WTC11 (cell line): ENCODE measurements around the gene SNX21. TPM values are rescaled to one million over a fixed set of nuclear protein-coding genes. Genes with fewer than 3 reads are reported as not detected.

Experiments
- ATAC-seq: fragments of 200-7000 bp; cut with Tn5 transposase; 2 replicates; pipeline ENCODE4 v1.10.0; 2021; ENCODE audit warnings: mild to moderate bottlenecking, moderate library complexity
- CTCF ChIA-PET: fragments of 300-600 bp; sonication (Branson Sonifier 250); formaldehyde crosslinking; loops from one replicate; lab custom pipeline; 2021; ENCODE audit warnings: antibody characterized with exemption; lab: Charles Lee
- POLR2A ChIA-PET: fragments of 350-600 bp; sonication (Branson Sonifier 250); formaldehyde crosslinking; loops from one replicate; lab custom pipeline; 2021; ENCODE audit warnings: antibody characterized with exemption; lab: Charles Lee
- DNase-seq: peaks from one replicate; pipeline ENCODE4 v3.0.0; 2021; ENCODE audit warnings: low spot score
- H3K27ac Mint-ChIP-seq: 2 replicates; pipeline ENCODE4 v1.8.0; 2021; ENCODE audit warnings: mixed read lengths
- H3K27me3 Mint-ChIP-seq: 2 replicates; pipeline ENCODE4 v1.8.0; 2021; ENCODE audit warnings: low read depth, mild to moderate bottlenecking, moderate library complexity, mixed read lengths
- H3K36me3 Mint-ChIP-seq: 2 replicates; pipeline ENCODE4 v1.8.0; 2021; ENCODE audit warnings: mixed read lengths
- H3K4me1 Mint-ChIP-seq: 2 replicates; pipeline ENCODE4 v1.8.0; 2022; ENCODE audit warnings: mixed read lengths
- H3K4me3 Mint-ChIP-seq: 2 replicates; pipeline ENCODE4 v1.8.0; 2021; ENCODE audit warnings: mild to moderate bottlenecking, moderate library complexity, mixed read lengths
- H3K9me3 Mint-ChIP-seq: 2 replicates; pipeline ENCODE4 v1.8.0; 2021; ENCODE audit warnings: mixed read lengths
- CTCF ChIP-seq: fragments of 200-600 bp; IDR thresholded peaks from 2 replicates; pipeline ENCODE4 v1.8.0; 2022; ENCODE audit warnings: antibody characterized with exemption
- GABPB1 ChIP-seq: sonication (generic); formaldehyde crosslinking; IDR thresholded peaks from 2 replicates; pipeline ENCODE4 v1.8.1; 2023; ENCODE audit warnings: mild to moderate bottlenecking, missing genetic modification reagents
- IRF2 ChIP-seq: sonication (generic); formaldehyde crosslinking; IDR thresholded peaks from 2 replicates; pipeline ENCODE4 v1.8.0; 2022; ENCODE audit warnings: low read depth, missing genetic modification reagents, borderline replicate concordance
- JAZF1 ChIP-seq: fragments of 250-450 bp; sonication (Bioruptor Pico); IDR thresholded peaks from 2 replicates; pipeline ENCODE4 v1.9.0; 2021; ENCODE audit warnings: moderate library complexity, mild to moderate bottlenecking, inconsistent platforms
- NFYB ChIP-seq: sonication (generic); formaldehyde crosslinking; conservative IDR thresholded peaks from 2 replicates; pipeline ENCODE4 v1.8.0; 2022; ENCODE audit warnings: low read depth, missing genetic modification reagents
- NR2C2 ChIP-seq: sonication (generic); formaldehyde crosslinking; IDR thresholded peaks from 2 replicates; pipeline ENCODE4 v1.8.0; 2022; ENCODE audit warnings: mild to moderate bottlenecking, missing genetic modification reagents
- TEAD1 ChIP-seq: sonication (generic); formaldehyde crosslinking; IDR thresholded peaks from 2 replicates; pipeline ENCODE4 v1.8.0; 2022; ENCODE audit warnings: mild to moderate bottlenecking, missing genetic modification reagents
- total RNA-seq: library from RNA; stranded (reverse); gene quantifications from 3 replicates; pipeline ENCODE4 v1.2.3, GENCODE V29; 2021
- TF ChIP-seq, protein P1 (sequence below): sonication (generic); formaldehyde crosslinking; IDR thresholded peaks from 2 replicates; pipeline ENCODE4 v1.8.0; 2022; ENCODE audit warnings: missing genetic modification reagents
- TF ChIP-seq, protein P2 (sequence below): fragments of 250-450 bp; sonication (Bioruptor Pico); IDR thresholded peaks from 2 replicates; pipeline ENCODE4 v1.9.0; 2021; ENCODE audit warnings: mild to moderate bottlenecking, borderline replicate concordance
- TF ChIP-seq, protein P3 (sequence below): sonication (generic); formaldehyde crosslinking; IDR thresholded peaks from 2 replicates; pipeline ENCODE4 v1.8.0; 2022; ENCODE audit warnings: mild to moderate bottlenecking, missing genetic modification reagents

SNX21 gene
- total RNA-seq, 1 experiment from 2014 or later = 17.9 TPM

- DNase-seq = no peak
- POLR2A ChIA-PET = no interaction called here
- TF ChIP-seq, protein P1, sequence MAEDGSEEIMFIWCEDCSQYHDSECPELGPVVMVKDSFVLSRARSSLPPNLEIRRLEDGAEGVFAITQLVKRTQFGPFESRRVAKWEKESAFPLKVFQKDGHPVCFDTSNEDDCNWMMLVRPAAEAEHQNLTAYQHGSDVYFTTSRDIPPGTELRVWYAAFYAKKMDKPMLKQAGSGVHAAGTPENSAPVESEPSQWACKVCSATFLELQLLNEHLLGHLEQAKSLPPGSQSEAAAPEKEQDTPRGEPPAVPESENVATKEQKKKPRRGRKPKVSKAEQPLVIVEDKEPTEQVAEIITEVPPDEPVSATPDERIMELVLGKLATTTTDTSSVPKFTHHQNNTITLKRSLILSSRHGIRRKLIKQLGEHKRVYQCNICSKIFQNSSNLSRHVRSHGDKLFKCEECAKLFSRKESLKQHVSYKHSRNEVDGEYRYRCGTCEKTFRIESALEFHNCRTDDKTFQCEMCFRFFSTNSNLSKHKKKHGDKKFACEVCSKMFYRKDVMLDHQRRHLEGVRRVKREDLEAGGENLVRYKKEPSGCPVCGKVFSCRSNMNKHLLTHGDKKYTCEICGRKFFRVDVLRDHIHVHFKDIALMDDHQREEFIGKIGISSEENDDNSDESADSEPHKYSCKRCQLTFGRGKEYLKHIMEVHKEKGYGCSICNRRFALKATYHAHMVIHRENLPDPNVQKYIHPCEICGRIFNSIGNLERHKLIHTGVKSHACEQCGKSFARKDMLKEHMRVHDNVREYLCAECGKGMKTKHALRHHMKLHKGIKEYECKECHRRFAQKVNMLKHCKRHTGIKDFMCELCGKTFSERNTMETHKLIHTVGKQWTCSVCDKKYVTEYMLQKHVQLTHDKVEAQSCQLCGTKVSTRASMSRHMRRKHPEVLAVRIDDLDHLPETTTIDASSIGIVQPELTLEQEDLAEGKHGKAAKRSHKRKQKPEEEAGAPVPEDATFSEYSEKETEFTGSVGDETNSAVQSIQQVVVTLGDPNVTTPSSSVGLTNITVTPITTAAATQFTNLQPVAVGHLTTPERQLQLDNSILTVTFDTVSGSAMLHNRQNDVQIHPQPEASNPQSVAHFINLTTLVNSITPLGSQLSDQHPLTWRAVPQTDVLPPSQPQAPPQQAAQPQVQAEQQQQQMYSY (CRISPR knock-in tag) = no peak
- TF ChIP-seq, all 79 proteins: peak for 0
- peaks cover 5% of the 10 kb centered on the region; the same call in 1 of the 2 replicates for H3K36me3 Mint-ChIP-seq
- no peak for ATAC-seq
- no peaks in the 10 kb centered on the region for H3K4me1 Mint-ChIP-seq
- H3K27me3 Mint-ChIP-seq = no peaks in the 10 kb centered on the region
- peaks cover 4% of the 10 kb centered on the region; the same call in 1 of the 2 replicates for H3K9me3 Mint-ChIP-seq
- H3K27ac Mint-ChIP-seq = no peak overlapping the region
- H3K4me3 Mint-ChIP-seq = no peak overlapping the region
- CTCF ChIA-PET = interaction anchor here (0.9 to 1.5 kb wide), 2 partner anchors 16 to 95 kb away, joined by 3 to 4 read pairs; no protein-coding TSS in a partner anchor
These were observed 41.0 kb downstream of the SNX21 start for GRCh38 chr20:45874576-45874975.

DNA sequence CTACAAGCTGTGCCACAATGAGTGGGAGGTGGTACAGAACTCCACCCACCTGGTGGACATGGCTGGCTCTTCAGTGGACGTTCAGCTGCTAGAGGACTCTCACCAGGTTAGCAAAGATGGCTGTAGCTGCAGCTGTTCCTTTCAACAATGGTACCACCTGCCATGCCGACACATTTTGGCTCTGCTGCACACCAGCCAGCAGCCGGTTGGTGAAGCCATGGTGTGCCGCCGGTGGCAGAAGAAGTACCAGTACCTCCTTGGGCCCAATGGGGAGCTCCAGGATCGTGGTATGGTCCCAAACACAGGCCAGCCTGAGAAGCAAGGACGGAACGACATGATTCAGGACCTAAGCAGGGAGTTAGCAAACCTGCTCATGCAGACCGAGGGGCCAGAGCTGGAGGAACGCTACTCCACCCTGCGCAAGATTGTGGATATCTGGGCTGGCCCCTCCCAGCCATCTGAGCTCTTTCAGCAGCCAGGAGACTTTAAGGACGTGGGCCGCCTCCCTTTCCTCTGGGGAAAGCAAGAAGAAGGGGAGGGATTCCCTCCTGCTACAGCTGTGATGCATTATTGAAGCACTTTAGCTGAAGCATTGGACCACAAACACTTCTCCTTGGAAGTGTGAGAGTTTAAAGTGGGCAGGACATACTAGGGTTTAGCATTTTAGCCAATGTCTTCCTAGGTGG is 44.6 kb downstream of the SNX21 start:
- DNase-seq = no peak
- Mint-ChIP-seq H3K4me1 (peaks cover 13% of the 10 kb centered on the region), H3K9me3 (peaks cover 4% of the 10 kb centered on the region; the same call in 1 of the 2 replicates), H3K27ac (no peak overlapping the region), H3K36me3 (peaks cover 21% of the 10 kb centered on the region), H3K4me3 (no peak overlapping the region), H3K27me3 (no peaks in the 10 kb centered on the region)
- ATAC-seq = no peak
- CTCF ChIA-PET = interaction anchor here (0.6 kb wide), 1 partner anchor 124 kb away, joined by 3 read pairs; no protein-coding TSS in a partner anchor
- TF ChIP-seq JAZF1 (CRISPR knock-in tag) (no peak), CTCF (no peak)
- POLR2A ChIA-PET = no interaction called here

GRCh38 chr20:45880988-45881788 is 47.6 kb downstream of the SNX21 start, which contains the start of gene ZSWIM1:
TSS of gene ZSWIM1 (plus strand) at chr20:45881227. CDS start at chr20:45882593, 1,366 bp downstream.
- POLR2A ChIA-PET = interaction anchor here (0.6 to 2.1 kb wide), 10 partner anchors 9 to 64 kb away, joined by 3 to 14 read pairs (median 4); partner anchors contain the start of genes ACOT8, PLTP and ZSWIM3
- peaks cover 30% of the 10 kb centered on the region for H3K36me3 Mint-ChIP-seq
- CTCF ChIA-PET = interaction anchor here (0.5 to 2.5 kb wide), 16 partner anchors 9 to 141 kb away, joined by 3 to 38 read pairs (median 5); partner anchors contain the start of genes CTSA, NEURL2, PCIF1 and SNX21

More at GRCh38 chr20:45880988-45881788, 47.6 kb downstream of the SNX21 start, which contains the start of gene ZSWIM1:
- Mint-ChIP-seq H3K4me1 (peaks cover 13% of the 10 kb centered on the region), H3K27me3 (no peaks in the 10 kb centered on the region), H3K4me3 (peak within 1 kb of the TSS; percentile 98), H3K9me3 (no peaks in the 10 kb centered on the region)
- TF ChIP-seq NR2C2 (CRISPR knock-in tag) = peak; percentile 49; the same call in 1 of the 2 replicates
- peak; percentile 97 for TF ChIP-seq NFYB (CRISPR knock-in tag)
- no peak for TF ChIP-seq IRF2 (CRISPR knock-in tag)
- peak; percentile 24; the same call in 1 of the 2 replicates for TF ChIP-seq GABPB1 (CRISPR knock-in tag)
- TF ChIP-seq, protein P1 (CRISPR knock-in tag) = no peak
- TF ChIP-seq, protein P2, sequence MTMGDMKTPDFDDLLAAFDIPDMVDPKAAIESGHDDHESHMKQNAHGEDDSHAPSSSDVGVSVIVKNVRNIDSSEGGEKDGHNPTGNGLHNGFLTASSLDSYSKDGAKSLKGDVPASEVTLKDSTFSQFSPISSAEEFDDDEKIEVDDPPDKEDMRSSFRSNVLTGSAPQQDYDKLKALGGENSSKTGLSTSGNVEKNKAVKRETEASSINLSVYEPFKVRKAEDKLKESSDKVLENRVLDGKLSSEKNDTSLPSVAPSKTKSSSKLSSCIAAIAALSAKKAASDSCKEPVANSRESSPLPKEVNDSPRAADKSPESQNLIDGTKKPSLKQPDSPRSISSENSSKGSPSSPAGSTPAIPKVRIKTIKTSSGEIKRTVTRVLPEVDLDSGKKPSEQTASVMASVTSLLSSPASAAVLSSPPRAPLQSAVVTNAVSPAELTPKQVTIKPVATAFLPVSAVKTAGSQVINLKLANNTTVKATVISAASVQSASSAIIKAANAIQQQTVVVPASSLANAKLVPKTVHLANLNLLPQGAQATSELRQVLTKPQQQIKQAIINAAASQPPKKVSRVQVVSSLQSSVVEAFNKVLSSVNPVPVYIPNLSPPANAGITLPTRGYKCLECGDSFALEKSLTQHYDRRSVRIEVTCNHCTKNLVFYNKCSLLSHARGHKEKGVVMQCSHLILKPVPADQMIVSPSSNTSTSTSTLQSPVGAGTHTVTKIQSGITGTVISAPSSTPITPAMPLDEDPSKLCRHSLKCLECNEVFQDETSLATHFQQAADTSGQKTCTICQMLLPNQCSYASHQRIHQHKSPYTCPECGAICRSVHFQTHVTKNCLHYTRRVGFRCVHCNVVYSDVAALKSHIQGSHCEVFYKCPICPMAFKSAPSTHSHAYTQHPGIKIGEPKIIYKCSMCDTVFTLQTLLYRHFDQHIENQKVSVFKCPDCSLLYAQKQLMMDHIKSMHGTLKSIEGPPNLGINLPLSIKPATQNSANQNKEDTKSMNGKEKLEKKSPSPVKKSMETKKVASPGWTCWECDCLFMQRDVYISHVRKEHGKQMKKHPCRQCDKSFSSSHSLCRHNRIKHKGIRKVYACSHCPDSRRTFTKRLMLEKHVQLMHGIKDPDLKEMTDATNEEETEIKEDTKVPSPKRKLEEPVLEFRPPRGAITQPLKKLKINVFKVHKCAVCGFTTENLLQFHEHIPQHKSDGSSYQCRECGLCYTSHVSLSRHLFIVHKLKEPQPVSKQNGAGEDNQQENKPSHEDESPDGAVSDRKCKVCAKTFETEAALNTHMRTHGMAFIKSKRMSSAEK (CRISPR knock-in tag) = no peak
- TF ChIP-seq, protein P3, sequence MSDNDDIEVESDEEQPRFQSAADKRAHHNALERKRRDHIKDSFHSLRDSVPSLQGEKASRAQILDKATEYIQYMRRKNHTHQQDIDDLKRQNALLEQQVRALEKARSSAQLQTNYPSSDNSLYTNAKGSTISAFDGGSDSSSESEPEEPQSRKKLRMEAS (CRISPR knock-in tag) = 0 out of 2 replicates have a peak, but pooled peaks have one; percentile 32
- peak; percentile 66; the same call in 1 of the 2 replicates for TF ChIP-seq TEAD1 (CRISPR knock-in tag)
- TF ChIP-seq, all 79 proteins: peak for 5
- ATAC-seq (peak; percentile 99), DNase-seq (peak; percentile 100)
- H3K27ac Mint-ChIP-seq = peak within 1 kb of the TSS; percentile 97
